ELF-1 (cell line): ENCODE measurements around the gene EIF2S3B.

Experiments used
- DNase-seq: peaks from one replicate; pipeline ENCODE4 v3.0.0-alpha.2; 2016; ENCODE audit warnings: low read depth, low spot score

EIF2S3B gene

DNA sequence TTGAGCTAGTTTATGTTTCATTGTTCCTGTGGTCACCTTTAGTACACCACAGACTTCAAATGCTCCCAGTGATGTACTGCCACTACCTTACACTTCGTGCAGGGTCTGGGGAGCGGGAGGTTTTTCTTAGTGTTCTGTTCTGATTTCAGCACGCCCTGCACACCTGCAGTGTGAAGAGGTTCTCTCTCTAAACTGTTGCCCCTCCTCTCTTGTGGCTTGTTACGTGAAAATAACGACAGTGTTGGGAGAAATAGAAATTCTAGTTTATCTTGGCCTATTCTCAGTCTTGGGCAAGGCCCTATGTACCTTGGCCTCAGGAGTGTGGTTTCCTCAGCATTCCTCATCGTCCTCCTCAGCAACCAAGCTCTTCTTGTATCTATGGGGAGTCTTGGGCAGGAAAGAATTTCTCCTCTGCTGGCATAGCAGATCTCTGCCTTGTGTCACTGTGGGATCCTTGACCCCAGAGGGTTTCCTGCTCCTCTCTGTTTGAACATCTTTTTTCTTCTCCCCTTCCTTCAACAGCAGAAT is 48.6 kb downstream of the EIF2S3B start:
- DNase-seq: no peak

DNA sequence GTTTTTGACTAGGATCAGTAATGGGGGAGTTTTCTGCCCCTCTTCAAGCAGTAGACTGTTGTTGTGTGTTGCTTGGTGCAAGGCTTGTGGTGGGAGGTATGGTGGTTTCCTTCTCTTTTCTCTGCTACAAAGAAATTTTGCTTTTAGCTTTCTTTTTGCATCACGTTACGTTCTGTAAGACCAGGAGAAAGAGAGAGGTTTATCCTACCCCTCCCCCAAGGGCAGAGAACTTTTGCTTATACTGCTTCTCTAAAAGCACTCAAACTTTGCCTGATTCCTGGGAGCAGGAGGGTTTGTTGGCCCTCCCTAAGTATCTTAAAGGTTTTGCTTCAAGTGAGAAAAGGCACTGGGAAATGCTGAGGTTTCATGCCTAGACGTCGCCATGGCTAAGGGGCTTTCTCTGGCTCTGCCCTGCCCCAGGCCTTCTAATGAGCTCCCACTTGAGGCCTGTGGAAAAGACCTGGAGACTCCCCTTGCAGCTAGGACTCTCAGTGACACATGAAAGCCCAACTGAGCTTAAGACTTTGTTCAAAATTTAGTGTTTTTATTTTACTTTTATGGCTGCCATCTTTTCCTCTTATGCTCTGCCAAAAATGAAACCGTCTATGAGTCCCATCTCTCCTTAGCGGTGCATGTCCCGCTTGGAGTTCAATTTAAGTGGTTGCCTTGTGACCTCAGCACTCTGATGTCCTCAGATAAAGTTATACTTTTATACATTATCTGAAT is 49.2 kb downstream of the EIF2S3B start:
- no peak for DNase-seq

DNA sequence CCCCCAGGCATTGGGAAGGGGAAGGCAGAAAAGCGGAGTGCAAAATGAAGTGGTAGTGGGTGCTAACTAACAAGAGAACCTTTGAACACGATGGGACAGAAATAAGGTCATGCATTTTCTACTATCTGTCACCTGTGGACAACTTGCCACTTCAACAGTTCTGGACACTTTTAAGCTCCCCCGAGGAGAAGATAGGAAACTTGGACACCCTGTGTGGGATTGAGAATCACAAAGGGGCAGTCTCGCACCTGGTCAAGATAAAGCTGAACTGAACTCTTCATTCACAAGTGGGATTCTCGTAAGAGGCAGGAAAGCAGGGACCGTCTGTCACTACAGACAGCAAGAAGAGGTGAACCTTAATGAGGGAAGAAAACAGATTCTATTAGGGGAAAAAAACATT is 51.6 kb downstream of the EIF2S3B start:
- no peak for DNase-seq

- DNase-seq: no peak
Observed at GRCh38 chr12:10557766-10558165, 52.1 kb downstream of the EIF2S3B start.
